Neural crest cell (in vitro differentiated cells): Measurements from ENCODE around the gene WDFY4. TPM values are rescaled to one million over a fixed set of nuclear protein-coding genes. Genes with fewer than 3 reads are reported as not detected.

Experiments
- DNase-seq: peaks from one replicate; pipeline ENCODE4 v3.0.0; 2021; ENCODE audit warnings: low read depth, mixed read lengths, low spot score
- H3K27ac Mint-ChIP-seq: one replicate; pipeline ENCODE4 v1.8.0; 2021; ENCODE audit warnings: mild to moderate bottlenecking, mixed read lengths; ENCODE audit not compliant: unreplicated experiment
- H3K27me3 Mint-ChIP-seq: 2 replicates; pipeline ENCODE4 v1.8.0; 2021; ENCODE audit warnings: low read depth, mild to moderate bottlenecking, mixed read lengths
- H3K36me3 Mint-ChIP-seq: 2 replicates; pipeline ENCODE4 v1.8.0; 2021; ENCODE audit warnings: low read depth, mild to moderate bottlenecking, mixed read lengths
- H3K4me1 Mint-ChIP-seq: 2 replicates; pipeline ENCODE4 v1.8.0; 2021; ENCODE audit warnings: mixed read lengths
- H3K4me3 Mint-ChIP-seq: one replicate; pipeline ENCODE4 v1.8.0; 2021; ENCODE audit warnings: mild to moderate bottlenecking, mixed read lengths
- H3K9me3 Mint-ChIP-seq: 2 replicates; pipeline ENCODE4 v1.8.0; 2021; ENCODE audit warnings: mixed read lengths
- total RNA-seq: library from RNA; stranded (reverse); gene quantifications from 2 replicates; pipeline ENCODE4 v1.2.1, GENCODE V29; 2021
- TF ChIP-seq, protein P1 (sequence below): fragments of 200-600 bp; sonication (generic); conservative IDR thresholded peaks from 2 replicates; pipeline ENCODE4 v1.5.0; 2021; ENCODE audit warnings: antibody characterized with exemption, mild to moderate bottlenecking

The WDFY4 gene
- total RNA-seq, 1 donor from 2014 or later, result not detected

DNA sequence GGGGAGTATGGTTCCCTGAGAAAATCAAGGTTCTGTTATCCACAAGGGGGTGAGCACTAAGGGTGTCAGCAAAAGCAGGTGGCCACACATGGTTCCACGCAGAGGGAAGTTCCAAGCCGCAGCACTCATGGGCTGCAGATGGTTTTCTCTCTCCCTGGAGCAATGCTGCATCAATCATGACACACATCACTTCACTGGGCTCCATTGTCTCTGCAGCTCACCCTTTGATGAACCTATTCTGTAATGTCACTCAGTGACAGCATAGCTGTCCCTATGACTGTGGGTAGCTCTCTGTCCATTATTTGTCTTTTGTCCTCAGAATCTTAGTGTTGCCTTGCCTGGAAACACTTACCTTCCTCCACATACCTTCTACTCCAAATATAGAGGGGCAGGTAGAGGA, 220.2 kb downstream of the WDFY4 start:
- H3K4me3 Mint-ChIP-seq, result no peak overlapping the region
- DNase-seq, result no peak
- no peaks in the 10 kb centered on the region for H3K4me1 Mint-ChIP-seq
- no peaks in the 10 kb centered on the region for H3K36me3 Mint-ChIP-seq
- peaks cover 8% of the 10 kb centered on the region for H3K27me3 Mint-ChIP-seq
- H3K27ac Mint-ChIP-seq, result no peak overlapping the region
- TF ChIP-seq, protein P1, sequence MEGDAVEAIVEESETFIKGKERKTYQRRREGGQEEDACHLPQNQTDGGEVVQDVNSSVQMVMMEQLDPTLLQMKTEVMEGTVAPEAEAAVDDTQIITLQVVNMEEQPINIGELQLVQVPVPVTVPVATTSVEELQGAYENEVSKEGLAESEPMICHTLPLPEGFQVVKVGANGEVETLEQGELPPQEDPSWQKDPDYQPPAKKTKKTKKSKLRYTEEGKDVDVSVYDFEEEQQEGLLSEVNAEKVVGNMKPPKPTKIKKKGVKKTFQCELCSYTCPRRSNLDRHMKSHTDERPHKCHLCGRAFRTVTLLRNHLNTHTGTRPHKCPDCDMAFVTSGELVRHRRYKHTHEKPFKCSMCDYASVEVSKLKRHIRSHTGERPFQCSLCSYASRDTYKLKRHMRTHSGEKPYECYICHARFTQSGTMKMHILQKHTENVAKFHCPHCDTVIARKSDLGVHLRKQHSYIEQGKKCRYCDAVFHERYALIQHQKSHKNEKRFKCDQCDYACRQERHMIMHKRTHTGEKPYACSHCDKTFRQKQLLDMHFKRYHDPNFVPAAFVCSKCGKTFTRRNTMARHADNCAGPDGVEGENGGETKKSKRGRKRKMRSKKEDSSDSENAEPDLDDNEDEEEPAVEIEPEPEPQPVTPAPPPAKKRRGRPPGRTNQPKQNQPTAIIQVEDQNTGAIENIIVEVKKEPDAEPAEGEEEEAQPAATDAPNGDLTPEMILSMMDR, result no peak
- H3K9me3 Mint-ChIP-seq, result no peaks in the 10 kb centered on the region

DNA sequence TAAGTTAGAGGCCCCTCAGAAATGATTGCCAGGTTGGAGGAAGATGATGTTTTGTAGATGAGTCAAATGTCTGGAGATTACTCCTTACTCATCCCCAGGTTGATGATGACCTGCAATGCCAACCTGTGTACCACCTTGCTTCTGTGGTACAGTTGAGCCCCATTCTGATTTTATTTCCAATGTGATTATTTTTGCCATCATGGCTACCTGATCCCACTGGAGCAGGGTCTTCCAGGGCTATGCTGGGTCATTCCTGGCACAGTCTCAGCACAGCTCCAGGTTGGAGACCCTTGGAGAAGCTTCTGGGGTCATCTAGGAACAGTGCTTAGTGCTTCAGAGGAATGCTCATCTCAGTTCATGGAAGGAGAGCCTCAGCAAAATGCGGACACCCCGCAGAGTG, 220.6 kb downstream of the WDFY4 start:
- no peaks in the 10 kb centered on the region for H3K9me3 Mint-ChIP-seq
- no peak overlapping the region for H3K27ac Mint-ChIP-seq
- no peaks in the 10 kb centered on the region for H3K4me1 Mint-ChIP-seq
- H3K27me3 Mint-ChIP-seq, result peaks cover 8% of the 10 kb centered on the region
- H3K4me3 Mint-ChIP-seq, result no peak overlapping the region
- no peak for DNase-seq
- no peaks in the 10 kb centered on the region for H3K36me3 Mint-ChIP-seq
- TF ChIP-seq, protein P1, result no peak

DNA sequence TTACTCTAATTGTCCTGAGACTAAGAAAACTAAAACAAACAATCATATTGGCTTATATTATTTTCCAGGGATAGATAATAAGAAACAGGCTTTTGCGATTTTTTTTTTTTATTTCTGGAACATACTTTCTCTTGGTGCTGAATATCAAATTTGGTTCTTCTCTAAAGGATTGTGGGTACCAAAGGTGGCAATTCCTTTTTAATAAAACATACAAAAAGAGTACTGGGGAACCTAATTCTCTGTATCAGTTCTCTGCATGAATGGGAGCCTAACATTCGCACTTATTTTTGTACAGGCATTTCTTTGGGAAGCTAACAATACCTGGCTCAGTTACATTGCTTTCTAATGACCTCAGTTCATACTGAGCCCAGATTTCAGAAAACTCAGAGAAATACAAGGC, 222.2 kb downstream of the WDFY4 start:
- H3K9me3 Mint-ChIP-seq, result no peaks in the 10 kb centered on the region
- no peaks in the 10 kb centered on the region for H3K36me3 Mint-ChIP-seq
- no peak overlapping the region for H3K27ac Mint-ChIP-seq
- H3K27me3 Mint-ChIP-seq, result peaks cover 10% of the 10 kb centered on the region
- TF ChIP-seq, protein P1, result no peak
- DNase-seq, result no peak
- no peak overlapping the region for H3K4me3 Mint-ChIP-seq
- H3K4me1 Mint-ChIP-seq, result no peaks in the 10 kb centered on the region

DNA sequence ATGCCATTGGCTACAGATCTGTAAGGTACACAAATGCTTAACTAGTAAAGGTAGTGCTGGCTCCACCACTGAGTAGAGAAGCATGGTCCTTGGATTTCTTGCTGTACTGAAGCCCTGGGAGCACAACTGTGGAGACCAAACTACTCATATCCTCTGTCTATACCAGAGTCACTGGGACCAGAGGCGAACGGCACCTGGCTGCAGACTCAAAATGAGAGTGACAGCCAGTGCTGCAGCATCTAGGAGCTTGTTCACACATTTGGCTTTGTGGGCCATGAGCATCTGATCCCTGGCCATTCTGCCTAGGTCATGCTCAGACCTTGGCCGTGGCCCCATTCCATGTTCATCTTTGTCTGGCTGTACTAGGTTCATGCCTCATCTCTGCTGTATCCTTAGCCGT, 223.1 kb downstream of the WDFY4 start:
- Mint-ChIP-seq H3K27me3 (peaks cover 10% of the 10 kb centered on the region), H3K4me3 (no peak overlapping the region), H3K36me3 (no peaks in the 10 kb centered on the region), H3K4me1 (no peaks in the 10 kb centered on the region), H3K9me3 (no peaks in the 10 kb centered on the region), H3K27ac (no peak overlapping the region)
- DNase-seq, result no peak
- TF ChIP-seq, protein P1, result no peak

DNA sequence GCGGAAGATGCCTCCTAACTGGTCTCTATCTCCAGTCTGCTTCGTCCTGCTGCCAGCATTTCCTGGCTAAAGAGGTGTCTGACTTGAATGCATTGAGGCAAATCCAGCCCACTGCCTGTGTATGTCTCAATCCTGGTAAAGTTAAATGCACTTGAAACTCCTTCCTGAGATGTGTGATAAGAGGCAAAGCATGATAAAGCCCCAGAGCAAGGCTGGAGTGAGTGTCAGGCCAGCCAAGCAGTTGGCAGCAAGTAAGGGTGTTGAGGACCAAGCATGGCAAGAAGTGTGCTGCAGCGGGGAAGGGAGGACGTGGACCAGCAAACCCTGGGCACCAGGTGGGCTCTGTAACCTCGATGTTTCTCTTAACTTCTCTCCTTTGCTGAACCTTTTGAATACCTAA, 225.9 kb downstream of the WDFY4 start:
- no peaks in the 10 kb centered on the region for H3K9me3 Mint-ChIP-seq
- no peaks in the 10 kb centered on the region for H3K36me3 Mint-ChIP-seq
- H3K27me3 Mint-ChIP-seq, result peaks cover 10% of the 10 kb centered on the region
- no peaks in the 10 kb centered on the region for H3K4me1 Mint-ChIP-seq
- no peak for DNase-seq
- no peak overlapping the region for H3K4me3 Mint-ChIP-seq
- TF ChIP-seq, protein P1, result no peak
- H3K27ac Mint-ChIP-seq, result no peak overlapping the region

DNA sequence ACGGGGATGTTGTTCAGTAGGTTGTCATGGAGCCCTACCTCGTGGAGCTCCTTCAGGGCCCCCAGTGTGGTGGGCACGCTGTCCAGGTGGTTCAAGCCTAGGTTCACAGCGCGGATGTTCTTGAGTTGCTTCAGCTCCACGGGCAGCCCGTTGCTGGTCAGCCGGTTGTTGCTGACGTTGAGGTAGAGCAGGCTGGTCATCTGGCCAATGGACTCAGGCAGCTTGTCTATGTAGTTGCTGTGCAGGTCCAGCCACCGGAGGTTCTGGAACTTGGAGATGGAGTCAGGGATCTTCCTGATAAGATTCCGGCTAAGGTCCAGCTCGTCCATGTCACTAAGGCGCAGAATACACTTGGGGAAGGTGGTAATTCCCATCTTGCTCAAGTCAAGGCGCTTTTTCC, 229.0 kb downstream of the WDFY4 start:
- peaks cover 11% of the 10 kb centered on the region for H3K27me3 Mint-ChIP-seq
- H3K4me1 Mint-ChIP-seq, result no peaks in the 10 kb centered on the region
- no peak overlapping the region for H3K27ac Mint-ChIP-seq

More for the DNA sequence above, 229.0 kb downstream of the WDFY4 start:
- Mint-ChIP-seq H3K4me3 (no peak overlapping the region), H3K9me3 (no peaks in the 10 kb centered on the region), H3K36me3 (no peaks in the 10 kb centered on the region)
- TF ChIP-seq, protein P1, result no peak
- no peak for DNase-seq
